ENCODE data around the gene JMJD1C.

The JMJD1C gene

DNA sequence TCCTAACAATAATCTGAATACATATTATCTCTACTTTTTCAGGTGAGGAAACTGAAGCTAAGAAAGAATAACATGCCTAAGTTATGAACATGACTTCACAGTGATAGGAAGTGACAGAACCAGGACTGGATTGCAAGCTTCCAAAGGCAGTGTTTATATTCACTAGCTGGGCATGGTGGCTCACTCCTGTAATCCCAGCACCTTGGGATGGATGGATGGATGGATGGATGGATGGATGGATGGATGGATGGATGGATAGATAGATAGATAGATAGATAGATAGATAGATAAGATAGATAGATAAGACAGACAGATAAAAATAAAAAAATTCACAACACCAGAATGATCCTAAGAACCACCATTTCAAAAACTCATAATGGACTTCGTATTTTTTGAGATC, 18.2 kb upstream of the JMJD1C start:
- TF ChIP-seq CTCF (IDR thresholded peaks at IDR 0.05; ENCODE audit: low read depth, low read length): no peak
- no peaks in the 10 kb centered on the region for H3K36me3 ChIP-seq
- DNase-seq: no peak
- no peak overlapping the region for H3K4me3 ChIP-seq (ENCODE audit: low read depth, low read length)
- no peaks in the 10 kb centered on the region for H3K27me3 ChIP-seq
- H3K9me3 ChIP-seq: no peaks in the 10 kb centered on the region
- peaks cover 6% of the 10 kb centered on the region for H3K4me1 ChIP-seq

- H3K4me3 ChIP-seq (ENCODE audit: low read depth, low read length): no peak overlapping the region
- DNase-seq: no peak
- no peaks in the 10 kb centered on the region for H3K36me3 ChIP-seq
- no peaks in the 10 kb centered on the region for H3K9me3 ChIP-seq
- peaks cover 6% of the 10 kb centered on the region for H3K4me1 ChIP-seq
- TF ChIP-seq CTCF (IDR thresholded peaks at IDR 0.05; ENCODE audit: low read depth, low read length): no peak
- no peaks in the 10 kb centered on the region for H3K27me3 ChIP-seq
These were observed 16.1 kb upstream of the JMJD1C start for GRCh38 chr10:63481815-63482421.

DNA sequence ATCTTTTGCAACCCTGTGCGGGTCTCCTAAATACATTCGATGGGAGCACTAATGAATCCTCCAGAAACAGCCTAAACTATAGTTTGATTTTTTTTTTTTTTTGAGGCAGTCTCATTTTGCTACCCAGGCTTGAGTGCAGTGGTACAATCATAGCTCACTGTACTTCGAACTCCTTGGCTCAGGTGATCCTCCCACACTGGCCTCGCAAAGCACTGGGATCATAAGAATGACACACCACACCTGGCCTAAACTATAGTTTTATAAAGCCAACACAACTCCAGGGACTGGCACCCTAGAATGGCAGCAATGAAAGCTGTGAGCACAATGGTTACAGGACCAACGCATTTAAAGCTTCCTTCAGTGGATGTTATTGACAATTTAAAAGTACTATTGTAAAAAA, 14.5 kb upstream of the JMJD1C start:
- Histone ChIP-seq H3K4me1 (peaks cover 4% of the 10 kb centered on the region), H3K36me3 (no peaks in the 10 kb centered on the region), H3K9me3 (no peaks in the 10 kb centered on the region), H3K4me3 (ENCODE audit: low read depth, low read length) (no peak overlapping the region), H3K27me3 (no peaks in the 10 kb centered on the region)
- DNase-seq: no peak
- no peak for TF ChIP-seq CTCF (IDR thresholded peaks at IDR 0.05; ENCODE audit: low read depth, low read length)

GRCh38 chr10:63478564-63478963, 12.8 kb upstream of the JMJD1C start:
- no peak for DNase-seq
- peaks cover 4% of the 10 kb centered on the region for H3K4me1 ChIP-seq
- H3K27me3 ChIP-seq: no peaks in the 10 kb centered on the region
- no peak for TF ChIP-seq CTCF (IDR thresholded peaks at IDR 0.05; ENCODE audit: low read depth, low read length)
- H3K9me3 ChIP-seq: no peaks in the 10 kb centered on the region
- no peaks in the 10 kb centered on the region for H3K36me3 ChIP-seq
- no peak overlapping the region for H3K4me3 ChIP-seq (ENCODE audit: low read depth, low read length)

- Histone ChIP-seq H3K9me3 (no peaks in the 10 kb centered on the region), H3K27me3 (no peaks in the 10 kb centered on the region), H3K36me3 (no peaks in the 10 kb centered on the region), H3K4me3 (ENCODE audit: low read depth, low read length) (no peak overlapping the region), H3K4me1 (peaks cover 4% of the 10 kb centered on the region)
- no peak for DNase-seq
- no peak for TF ChIP-seq CTCF (IDR thresholded peaks at IDR 0.05; ENCODE audit: low read depth, low read length)
These were observed 12.2 kb upstream of the JMJD1C start for GRCh38 chr10:63477927-63478326.

DNA sequence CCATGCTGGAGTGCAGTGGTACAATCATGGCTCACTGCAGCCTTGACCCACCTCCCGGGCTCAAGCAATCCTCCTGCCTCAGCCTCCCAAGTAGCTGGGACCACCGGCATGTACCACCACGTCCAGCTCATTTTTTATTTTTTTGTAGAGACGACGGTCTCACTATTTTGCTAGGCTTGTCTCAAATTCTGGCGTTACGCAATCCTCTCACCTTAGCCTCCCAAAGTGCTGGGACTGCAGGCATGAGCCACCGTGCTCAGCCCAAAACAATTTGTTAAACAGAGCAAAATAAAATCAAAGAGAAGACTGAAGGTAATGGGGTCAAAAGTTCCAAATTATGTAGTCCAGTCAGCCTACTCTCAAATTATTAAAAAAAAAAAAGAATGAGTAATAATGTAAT, 8.7 kb upstream of the JMJD1C start:
- Histone ChIP-seq H3K4me3 (ENCODE audit: low read depth, low read length) (no peak overlapping the region), H3K36me3 (no peaks in the 10 kb centered on the region), H3K27me3 (no peaks in the 10 kb centered on the region), H3K9me3 (no peaks in the 10 kb centered on the region), H3K4me1 (no peaks in the 10 kb centered on the region)
- TF ChIP-seq CTCF (IDR thresholded peaks at IDR 0.05; ENCODE audit: low read depth, low read length): no peak
- no peak for DNase-seq
